Fibroblast of villous mesenchyme (primary cell): ENCODE results near the gene SIK2. TPM values are rescaled to one million over a fixed set of nuclear protein-coding genes. Genes with fewer than 3 reads are reported as not detected.

Source experiments
- DNase-seq: peaks from one replicate; pipeline ENCODE4 v3.0.0-alpha.2; 2010; ENCODE audit warnings: low read depth
- H3K4me3 ChIP-seq: 2 replicates; pipeline ENCODE4 v1.5.1; 2011; ENCODE audit warnings: low read depth, mild to moderate bottlenecking, low read length
- CTCF ChIP-seq: IDR thresholded peaks from 2 replicates; pipeline ENCODE4 v1.5.1; 2012; ENCODE audit warnings: low read depth, mild to moderate bottlenecking, low read length; ENCODE audit not compliant: insufficient read depth
- total RNA-seq: library from RNA; depleted of rRNA; stranded (reverse); fragments of >200 nt; gene quantifications from 2 replicates; pipeline ENCODE4 v1.2.3, GENCODE V29; 2012

SIK2 gene
- total RNA-seq, 1 donor, result 16.0 TPM

DNA sequence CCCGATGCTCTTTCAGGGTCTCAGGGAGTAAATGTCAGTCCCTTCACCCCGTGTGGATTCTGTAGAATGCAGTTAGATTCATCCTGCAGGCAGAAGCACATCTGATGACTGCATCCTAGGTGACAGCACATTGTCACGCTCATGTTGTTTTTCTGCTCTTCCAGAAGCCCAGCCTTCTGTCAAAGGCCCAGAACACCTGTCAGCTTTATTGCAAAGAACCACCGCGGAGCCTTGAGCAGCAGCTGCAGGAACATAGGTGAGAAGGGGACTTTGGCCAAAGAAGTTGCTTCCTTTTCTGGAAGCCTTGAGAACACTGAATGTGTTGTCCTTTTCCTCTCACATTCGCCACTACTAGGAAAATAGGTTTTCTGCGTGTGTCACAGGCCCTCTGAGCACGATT lies 120.3 kb downstream of the SIK2 start:
- no peak overlapping the region for H3K4me3 ChIP-seq
- no peak for TF ChIP-seq CTCF
- DNase-seq, result no peak

GRCh38 chr11:111723595-111723994 lies 121.3 kb downstream of the SIK2 start:
- H3K4me3 ChIP-seq, result no peak overlapping the region
- no peak for DNase-seq
- TF ChIP-seq CTCF, result no peak

- no peak for TF ChIP-seq CTCF
- DNase-seq, result no peak
- no peak overlapping the region for H3K4me3 ChIP-seq
These were observed 122.4 kb downstream of the SIK2 start for GRCh38 chr11:111724615-111725129.

DNA sequence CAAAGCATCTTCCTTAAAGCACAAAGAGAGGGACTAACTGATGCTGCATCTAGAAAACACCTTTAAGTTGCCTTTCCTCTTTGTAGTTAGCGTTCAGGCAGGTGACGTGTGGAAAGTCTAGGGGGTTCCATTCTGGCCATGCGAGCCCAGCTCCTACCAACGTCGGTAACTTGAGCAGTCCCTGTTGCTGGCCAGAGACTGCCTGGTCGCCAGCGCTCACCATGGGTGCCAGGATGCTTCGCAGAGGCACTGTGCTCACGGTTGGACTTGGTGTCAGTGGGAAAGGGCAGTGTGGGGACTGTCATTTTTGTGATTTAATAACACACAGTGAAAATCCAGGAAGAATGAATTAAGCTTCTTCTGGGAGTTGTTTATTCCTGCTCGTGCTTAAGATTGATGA lies 123.4 kb downstream of the SIK2 start:
- no peak overlapping the region for H3K4me3 ChIP-seq
- no peak for DNase-seq
- TF ChIP-seq CTCF, result no peak

DNA sequence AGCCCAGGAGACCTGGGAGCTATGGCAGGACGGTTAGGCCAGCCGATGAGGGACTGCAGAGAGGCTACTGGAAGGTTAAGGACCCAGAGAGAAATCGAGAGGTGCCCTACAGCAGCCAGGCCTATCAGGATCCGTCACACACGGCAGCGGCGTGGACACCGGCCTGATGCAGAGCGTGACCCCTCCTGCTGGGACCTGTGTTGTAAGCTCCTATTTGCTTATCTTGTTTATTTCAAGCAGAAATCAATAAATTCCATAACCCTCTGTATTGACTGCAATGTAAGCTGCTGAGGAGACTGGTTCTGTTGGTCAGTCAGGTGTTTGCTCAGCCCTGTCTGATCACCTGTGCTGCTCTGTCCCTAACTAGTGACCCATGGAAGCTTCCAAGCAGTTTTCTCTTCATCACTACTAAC lies 124.1 kb downstream of the SIK2 start:
- H3K4me3 ChIP-seq, result no peak overlapping the region
- no peak for DNase-seq
- no peak for TF ChIP-seq CTCF

- no peak for DNase-seq
- no peak for TF ChIP-seq CTCF
- no peak overlapping the region for H3K4me3 ChIP-seq
These were observed 125.2 kb downstream of the SIK2 start for GRCh38 chr11:111727431-111727830.
